Testis (tissue), 3 donors: ENCODE measurements around the gene ACTG2. TPM values are rescaled to one million over a fixed set of nuclear protein-coding genes. Genes with fewer than 3 reads are reported as not detected.

ENCODE experiments used
- DNase-seq: peaks from one replicate; pipeline ENCODE4 v3.0.0-alpha.2; 2019
- H3K27ac ChIP-seq, 2 donors: fragments of 200-600 bp; sonication (generic); one replicate each; pipeline ENCODE4 v1.5.1; 2019
- H3K27me3 ChIP-seq: fragments of 200-600 bp; sonication (generic); one replicate; pipeline ENCODE4 v1.5.1; 2019
- H3K36me3 ChIP-seq: fragments of 200-600 bp; sonication (generic); one replicate; pipeline ENCODE4 v1.5.1; 2017; ENCODE audit warnings: low read depth; ENCODE audit errors: missing control alignments
- H3K4me1 ChIP-seq: fragments of 200-600 bp; sonication (generic); one replicate; pipeline ENCODE4 v1.5.1; 2019
- H3K4me3 ChIP-seq, 2 donors: fragments of 200-600 bp; sonication (generic); one replicate each; pipeline ENCODE4 v1.5.1; 2017 to 2019
- H3K9me3 ChIP-seq: fragments of 200-600 bp; sonication (generic); one replicate; pipeline ENCODE4 v1.5.1; 2017
- CTCF ChIP-seq, 3 experiments: fragments of 450-650 bp in 2 of 3; fragments of 200-600 bp in 1 of 3; sonication (generic) in 1 of 3; IDR thresholded peaks; one replicate each; pipeline ENCODE4 v1.5.1; 2016 to 2019; ENCODE audit warnings: antibody characterized with exemption in 3 of 3, mild to moderate bottlenecking in 2 of 3, moderate library complexity in 1 of 3
- POLR2A ChIP-seq: fragments of 450-650 bp; IDR thresholded peaks from one replicate; pipeline ENCODE4 v1.6.1; 2017; ENCODE audit warnings: antibody characterized with exemption, mild to moderate bottlenecking, moderate library complexity
- WGBS, 2 donors: methylation state at CpG; one replicate each; pipeline ENCODE4 v1.1.5; 2018; 5-methylcytosine and 5-hydroxymethylcytosine counted together
- intact Hi-C: fragments of 100-400 bp; cut with DNase I; formaldehyde crosslinking; loops from one replicate; pipeline ENCODE4 v1.15.1; 2023; ENCODE audit warnings: low total_unique reads
- polyA plus RNA-seq: library from polyadenylated mRNA; stranded (reverse); fragments of 350-450 nt; fragmentation: Illumina TruSeq; extraction: RNeasy Lipid Tissue Mini Kit (QIAGEN cat#74804); gene quantifications from one replicate; pipeline ENCODE4 v1.2.3, GENCODE V29; 2014; ENCODE audit warnings: low read depth, low replicate concordance; ENCODE audit not compliant: insufficient read depth
- total RNA-seq, 2 donors: library from RNA; depleted of rRNA; stranded (reverse); fragments of >200 nt; gene quantifications; one replicate each; pipeline ENCODE4 v1.2.3, GENCODE V29; 2016

ACTG2 gene
- total and polyA plus RNA-seq, 3 donors from 2014 or later: 1.3 to 93.4 (median 2.7) TPM

GRCh38 chr2:73896362-73897239 is 3.8 kb downstream of the ACTG2 start:
- H3K4me3 ChIP-seq: no peak overlapping the region
- no peak for DNase-seq
- no peaks in the 10 kb centered on the region for H3K9me3 ChIP-seq
- TF ChIP-seq CTCF (IDR thresholded peaks at IDR 0.05) (no peak), POLR2A (no peak)
- H3K27me3 ChIP-seq: no peaks in the 10 kb centered on the region
- H3K4me1 ChIP-seq: no peaks in the 10 kb centered on the region
- WGBS, 2 donors: 77 to 79% methylated on average over 15 of the region's 15 CpGs
- intact Hi-C loops: no loop called here
- H3K36me3 ChIP-seq: no peaks in the 10 kb centered on the region
- no peak overlapping the region for H3K27ac ChIP-seq

- H3K9me3 ChIP-seq: no peaks in the 10 kb centered on the region
- H3K4me3 ChIP-seq: no peak overlapping the region
- TF ChIP-seq CTCF (IDR thresholded peaks at IDR 0.05): no peak
- TF ChIP-seq POLR2A: no peak
- H3K27me3 ChIP-seq: no peaks in the 10 kb centered on the region
- WGBS, 2 donors: 66 to 94% methylated on average over 4 of the region's 4 CpGs
- no peak for DNase-seq
- intact Hi-C loops: no loop called here
- H3K27ac ChIP-seq: no peak overlapping the region
- no peaks in the 10 kb centered on the region for H3K36me3 ChIP-seq
- no peaks in the 10 kb centered on the region for H3K4me1 ChIP-seq
These were observed 4.4 kb downstream of the ACTG2 start for GRCh38 chr2:73897240-73897583.

- no peak overlapping the region for H3K27ac ChIP-seq
- no peak overlapping the region for H3K4me3 ChIP-seq
- TF ChIP-seq POLR2A: no peak
These were observed 5.1 kb downstream of the ACTG2 start for GRCh38 chr2:73897934-73898333.

GRCh38 chr2:73899801-73900336 is 7.1 kb downstream of the ACTG2 start:
- intact Hi-C loops: no loop called here
- TF ChIP-seq POLR2A (no peak), CTCF (IDR thresholded peaks at IDR 0.05) (no peak)
- H3K36me3 ChIP-seq: no peaks in the 10 kb centered on the region
- H3K27ac ChIP-seq: no peak overlapping the region
- H3K4me3 ChIP-seq: no peak overlapping the region
- WGBS, 2 donors: 87 to 88% methylated on average over 8 of the region's 8 CpGs
- no peaks in the 10 kb centered on the region for H3K27me3 ChIP-seq
- H3K9me3 ChIP-seq: no peaks in the 10 kb centered on the region
- no peaks in the 10 kb centered on the region for H3K4me1 ChIP-seq
- no peak for DNase-seq

More at GRCh38 chr2:73897934-73898333, 5.1 kb downstream of the ACTG2 start:
- DNase-seq: no peak
- intact Hi-C loops: no loop called here
- Histone ChIP-seq H3K36me3 (no peaks in the 10 kb centered on the region), H3K9me3 (no peaks in the 10 kb centered on the region), H3K4me1 (no peaks in the 10 kb centered on the region), H3K27me3 (no peaks in the 10 kb centered on the region)
- 74 to 94% methylated on average over 5 to 6 of the region's 6 CpGs for WGBS, 2 donors

- TF ChIP-seq CTCF (IDR thresholded peaks at IDR 0.05): no peak
- TF ChIP-seq POLR2A: no peak
- no peak overlapping the region for H3K4me3 ChIP-seq
- intact Hi-C loops: no loop called here
- no peaks in the 10 kb centered on the region for H3K9me3 ChIP-seq
- DNase-seq: no peak
- H3K36me3 ChIP-seq: no peaks in the 10 kb centered on the region
- no peaks in the 10 kb centered on the region for H3K4me1 ChIP-seq
- H3K27me3 ChIP-seq: no peaks in the 10 kb centered on the region
- H3K27ac ChIP-seq: no peak overlapping the region
- 84 to 93% methylated on average over 9 of the region's 10 CpGs for WGBS, 2 donors
These were observed 8.3 kb downstream of the ACTG2 start for GRCh38 chr2:73901143-73901542.
